ENCODE data around the gene IPP.
"Not testable (repeated sequence)": the region's sequence is repeated elsewhere in the genome, so short reads cannot be mapped to it uniquely, and the experiment has no call there.

IPP gene

DNA sequence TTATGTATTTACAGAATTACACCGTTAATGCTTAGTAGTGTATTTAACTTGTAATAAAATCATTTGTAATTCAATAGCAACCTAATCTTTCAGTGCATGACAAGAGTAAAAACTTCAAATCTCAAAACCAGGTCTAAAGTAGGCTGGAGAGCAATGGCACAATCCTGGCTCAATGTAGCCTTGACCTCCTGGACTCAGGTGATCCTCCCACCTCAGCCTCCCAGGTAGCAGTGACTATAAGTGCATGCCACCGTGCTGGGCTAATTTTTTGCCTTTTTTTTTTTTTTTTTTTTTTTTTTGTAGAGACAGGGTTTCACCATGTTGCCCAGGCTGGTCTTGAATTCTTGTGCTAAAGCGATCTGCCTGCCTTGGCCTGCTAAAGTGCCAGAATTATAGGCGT is 11.3 kb downstream of the IPP start:
- DNase-seq: no peak

DNA sequence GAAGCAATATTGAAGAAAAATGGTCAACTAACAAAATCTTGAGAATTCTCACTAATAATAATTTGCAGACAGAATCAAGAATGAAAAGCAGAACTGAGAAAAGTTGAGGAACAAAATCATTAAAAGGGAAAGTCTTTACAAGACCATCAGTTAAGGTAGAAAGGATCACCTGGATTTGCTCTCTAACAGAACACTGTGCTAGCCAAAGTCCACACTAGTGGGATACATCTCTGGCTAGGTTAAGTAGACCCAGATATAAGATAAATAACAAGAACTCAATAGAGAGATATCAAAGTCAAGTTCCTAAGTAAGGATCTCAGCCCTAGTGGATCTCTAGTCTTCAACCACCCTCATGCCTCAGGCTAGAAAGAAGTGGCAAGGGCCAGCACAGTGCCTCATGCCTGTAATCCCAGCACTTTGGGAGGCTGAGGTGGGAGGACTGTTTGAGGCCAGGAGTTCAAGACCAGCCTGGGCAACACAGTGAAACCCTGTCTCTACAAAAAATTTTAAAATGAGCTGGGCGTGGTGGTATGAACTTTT is 19.6 kb downstream of the IPP start:
- DNase-seq: no peak

DNA sequence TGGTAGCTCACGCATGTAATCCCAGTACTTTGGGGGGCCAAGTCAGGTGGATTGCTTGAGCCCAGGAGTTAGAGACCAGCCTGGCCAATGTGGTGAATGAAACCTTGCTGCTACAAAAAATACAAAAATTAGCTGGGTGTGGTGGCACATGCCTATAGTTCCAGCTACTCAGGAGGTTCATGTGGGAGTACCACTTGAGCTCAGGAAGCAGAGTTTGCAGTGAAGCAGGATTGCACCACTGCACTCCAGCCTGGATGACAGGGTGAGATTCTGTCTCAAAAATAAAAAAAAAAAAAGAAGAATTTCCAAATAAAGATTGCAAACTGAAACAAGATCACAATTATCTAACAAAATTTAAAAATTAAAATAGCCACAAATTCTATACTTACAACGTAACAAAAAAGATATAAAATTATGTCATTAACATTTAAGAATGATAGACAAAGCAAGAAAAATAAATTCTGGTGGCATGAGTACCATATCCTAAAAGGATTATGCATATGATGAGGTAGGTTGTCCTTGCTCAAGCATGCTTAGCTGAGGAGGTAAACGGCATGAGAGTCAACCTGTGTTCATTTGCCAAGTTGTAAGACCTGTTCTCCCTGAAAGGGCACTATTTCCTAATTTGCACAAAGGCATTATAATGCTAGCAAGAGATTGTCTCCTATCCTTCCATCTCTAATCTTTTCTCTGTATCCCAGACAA is 20.2 kb downstream of the IPP start:
- no peak for DNase-seq

DNA sequence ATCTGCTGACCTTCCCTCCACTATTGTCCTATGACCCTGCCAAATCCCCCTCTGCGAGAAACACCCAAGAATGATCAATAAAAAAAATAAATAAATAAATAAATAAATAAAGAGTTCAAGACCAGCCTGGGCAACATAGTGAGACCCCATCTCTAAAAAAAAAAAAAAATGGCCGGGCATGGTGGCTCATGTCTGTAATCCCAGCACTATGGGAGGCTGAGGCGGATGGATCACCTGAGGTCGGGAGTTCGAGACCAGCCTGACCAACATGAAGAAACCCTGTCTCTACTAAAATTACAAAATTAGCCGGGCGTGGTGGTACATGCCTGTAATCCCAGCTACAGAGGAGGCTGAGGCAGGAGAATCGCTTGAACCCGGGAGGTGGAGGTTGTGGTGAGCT is 24.4 kb downstream of the IPP start:
- not testable (repeated sequence) for DNase-seq

DNA sequence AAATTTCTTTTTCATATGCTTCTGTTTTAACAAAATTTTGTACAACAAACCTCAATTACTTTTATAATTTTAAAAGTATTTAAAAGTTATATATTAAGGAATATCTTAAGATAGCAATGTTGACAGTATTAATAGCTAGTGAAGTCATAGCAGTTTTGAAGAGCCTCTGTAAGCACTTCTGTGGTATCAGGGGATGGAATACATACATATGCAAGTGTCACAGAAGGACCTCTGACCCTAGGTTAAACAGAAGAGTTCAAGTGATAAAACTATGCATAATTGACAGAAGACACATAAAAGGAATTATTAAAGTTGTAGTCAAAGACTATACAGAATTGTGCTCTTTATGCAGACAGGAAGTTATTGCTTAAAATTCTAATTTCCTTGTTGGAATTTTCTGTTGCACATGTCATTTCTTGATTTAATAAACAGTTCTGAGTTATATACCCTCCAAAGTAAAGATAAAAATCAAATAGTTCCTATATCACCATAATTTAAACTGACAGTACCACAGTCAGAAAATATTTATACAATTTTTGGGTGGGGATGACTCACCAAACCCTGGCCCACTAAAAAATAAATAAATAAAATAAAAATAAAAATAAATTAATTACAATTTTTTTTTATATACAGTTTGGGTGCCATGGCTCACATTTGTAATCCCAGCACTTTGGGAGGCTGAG is 27.1 kb downstream of the IPP start:
- DNase-seq: no peak

DNA sequence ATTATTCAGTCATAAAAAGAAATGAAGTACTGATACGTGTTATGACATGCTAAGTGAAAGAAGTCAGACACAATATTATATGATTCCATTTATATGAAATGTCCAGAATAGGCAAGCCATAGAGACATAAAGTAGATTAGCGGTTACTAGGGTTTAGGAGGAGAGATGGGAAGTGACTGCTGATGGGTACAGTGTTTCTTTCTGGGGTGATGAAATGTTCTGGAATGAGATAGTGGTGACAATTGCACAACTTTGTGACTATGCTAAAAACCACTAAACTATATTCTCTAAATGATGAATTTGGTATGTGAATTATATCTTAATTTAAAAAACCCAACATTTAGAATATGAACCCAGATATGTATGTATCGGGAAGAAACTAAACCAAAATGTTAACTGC is 27.6 kb downstream of the IPP start:
- DNase-seq: no peak

DNA sequence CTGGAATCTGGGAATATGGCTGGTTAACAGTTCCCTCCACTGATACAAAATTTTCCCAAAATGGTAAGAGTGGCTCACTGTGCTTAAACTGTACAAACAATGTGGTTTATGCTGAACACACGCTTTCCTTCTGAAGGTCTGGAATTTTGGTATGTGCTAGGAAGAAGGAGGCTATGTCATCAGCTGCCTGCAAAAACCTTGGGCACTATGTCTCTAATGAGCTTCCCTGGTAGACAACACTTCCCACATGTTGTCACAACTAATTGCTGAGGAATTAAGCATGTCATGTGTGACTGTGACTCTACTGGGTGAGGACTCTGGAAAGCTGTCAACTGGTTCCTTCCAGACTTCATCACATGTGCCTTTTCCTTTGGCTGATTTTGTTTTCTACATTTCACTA is 29.2 kb downstream of the IPP start:
- DNase-seq: no peak

DNA sequence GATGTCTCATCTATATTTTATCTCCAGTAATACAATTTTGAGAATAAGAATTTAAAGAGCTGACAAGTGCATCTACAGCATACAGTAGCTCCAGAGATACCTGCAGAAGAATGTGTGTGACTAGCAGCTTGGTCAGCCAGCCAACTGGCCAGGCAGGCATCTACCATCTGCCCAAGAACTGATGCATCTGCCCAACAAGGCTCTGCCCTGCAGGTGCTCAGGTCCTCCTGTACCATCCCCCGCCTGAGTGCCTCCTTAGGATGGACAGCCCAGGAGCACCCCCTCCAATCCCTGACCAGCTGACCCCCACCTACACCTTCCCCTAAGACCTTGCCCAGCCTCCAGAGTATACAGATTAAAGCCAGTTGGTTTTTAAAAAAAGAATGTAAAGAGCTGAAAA is 32.2 kb downstream of the IPP start:
- no peak for DNase-seq

DNA sequence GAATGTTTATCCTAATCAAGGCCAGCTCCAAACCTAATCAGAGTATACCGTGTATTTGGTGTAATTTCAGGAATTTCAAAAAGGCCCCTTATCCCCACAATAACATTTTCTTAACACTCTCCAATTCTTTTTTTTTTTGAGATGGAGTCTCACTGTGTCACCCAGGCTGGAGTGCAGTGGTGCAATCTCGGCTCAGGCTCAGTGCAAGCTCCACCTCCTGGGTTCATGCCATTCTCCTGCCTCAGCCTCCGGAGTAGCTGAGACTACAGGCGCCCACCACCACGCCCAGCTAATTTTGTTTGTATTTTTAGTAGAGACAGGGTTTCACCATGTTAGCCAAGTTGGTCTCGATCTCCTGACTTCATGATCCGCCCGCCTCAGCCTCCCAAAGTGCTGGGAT is 33.1 kb downstream of the IPP start:
- DNase-seq: not testable (repeated sequence)

DNA sequence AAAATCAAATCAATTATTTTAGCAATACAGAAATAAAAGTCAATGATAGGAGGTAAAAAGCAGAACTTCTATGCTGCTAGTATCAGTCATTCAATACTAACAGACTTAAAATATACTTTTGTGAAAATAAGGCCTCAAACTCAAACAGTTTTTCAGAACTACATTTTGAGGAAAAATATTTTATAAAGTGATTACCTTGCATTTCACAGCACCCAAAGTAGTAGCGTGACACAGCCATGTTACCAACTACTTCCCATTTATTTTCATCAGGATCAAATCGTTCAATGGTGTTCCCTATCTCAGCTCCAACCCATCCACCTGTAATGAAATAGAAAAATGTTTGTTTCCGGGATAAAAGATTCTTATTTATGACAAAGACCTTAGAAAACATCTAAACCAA is 33.8 kb downstream of the IPP start:
- DNase-seq: no peak

DNA sequence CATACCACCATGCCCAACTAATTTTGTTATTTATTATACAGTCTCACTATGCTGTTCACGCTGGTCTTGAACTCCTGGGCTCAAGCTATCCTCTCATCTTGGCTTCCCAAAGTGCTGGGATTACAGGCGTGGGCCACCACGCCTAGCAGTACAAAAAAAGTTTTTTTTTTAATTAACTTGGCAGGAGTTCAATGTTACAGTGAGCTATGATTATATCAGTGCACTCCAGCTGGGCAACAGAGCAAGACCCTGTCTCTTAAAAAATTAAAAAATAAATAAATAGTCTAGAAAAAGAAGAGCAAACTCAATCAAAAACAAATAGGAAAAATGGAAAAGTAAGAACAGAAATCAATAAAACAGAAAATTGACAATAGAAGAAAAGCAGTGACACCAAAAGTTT is 36.7 kb downstream of the IPP start:
- DNase-seq: no peak

DNA sequence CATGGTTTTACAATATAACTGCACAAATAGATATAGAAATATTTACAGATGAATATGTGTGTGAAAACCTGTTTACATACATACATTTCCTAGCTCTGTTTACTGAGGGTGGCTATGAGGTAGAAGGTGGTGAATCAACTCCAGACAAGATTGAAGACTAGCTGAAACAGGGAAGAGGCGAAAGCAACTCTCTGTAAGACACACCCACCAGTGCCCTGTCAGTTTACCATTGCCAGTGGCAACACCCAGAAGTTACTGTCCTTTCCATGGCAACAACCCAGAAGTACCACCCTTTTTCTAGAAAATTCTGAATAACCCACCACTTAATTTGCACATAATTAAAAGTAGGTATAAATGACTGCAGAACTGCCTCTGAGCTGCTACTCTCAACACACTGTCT is 45.8 kb downstream of the IPP start:
- no peak for DNase-seq

DNA sequence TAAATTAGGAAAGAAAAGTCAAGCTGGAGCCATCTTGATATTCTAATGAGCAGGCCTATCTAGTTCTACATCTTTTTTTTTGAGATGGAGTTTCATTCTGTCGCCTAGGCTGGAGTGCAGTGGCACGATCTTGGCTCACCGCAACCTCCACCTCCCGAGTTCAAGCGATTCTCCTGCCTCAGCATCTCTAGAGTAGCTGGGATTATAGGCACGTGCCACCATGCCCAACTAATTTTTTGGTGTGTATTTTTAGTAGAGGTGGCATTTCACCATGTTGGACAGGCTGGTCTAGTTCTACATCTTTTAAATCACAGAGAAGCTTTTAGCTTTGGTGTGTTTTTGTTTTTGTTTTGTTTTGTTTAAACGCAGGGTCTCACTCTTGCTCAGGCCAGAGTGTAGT is 55.6 kb downstream of the IPP start:
- no peak for DNase-seq

DNA sequence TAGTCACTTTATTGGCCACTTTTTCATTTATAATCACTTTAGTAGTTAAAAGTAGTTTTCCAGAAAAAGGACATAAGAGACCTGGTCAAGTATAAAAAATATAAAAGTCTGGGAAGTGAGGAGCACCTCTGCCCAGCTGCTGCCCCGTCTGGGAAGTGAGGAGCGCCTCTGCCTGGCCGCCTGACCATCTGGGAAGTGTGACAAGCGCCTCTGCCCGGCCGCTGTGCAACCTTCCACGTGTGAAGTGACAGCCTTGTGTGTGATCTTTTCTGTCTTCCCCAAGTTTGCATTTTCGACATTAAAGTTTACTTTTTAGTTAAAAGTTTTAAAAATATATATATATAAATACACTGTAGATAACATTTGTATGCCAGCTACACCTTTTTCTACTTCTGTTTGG is 56.6 kb downstream of the IPP start:
- DNase-seq: not testable (repeated sequence)

DNA sequence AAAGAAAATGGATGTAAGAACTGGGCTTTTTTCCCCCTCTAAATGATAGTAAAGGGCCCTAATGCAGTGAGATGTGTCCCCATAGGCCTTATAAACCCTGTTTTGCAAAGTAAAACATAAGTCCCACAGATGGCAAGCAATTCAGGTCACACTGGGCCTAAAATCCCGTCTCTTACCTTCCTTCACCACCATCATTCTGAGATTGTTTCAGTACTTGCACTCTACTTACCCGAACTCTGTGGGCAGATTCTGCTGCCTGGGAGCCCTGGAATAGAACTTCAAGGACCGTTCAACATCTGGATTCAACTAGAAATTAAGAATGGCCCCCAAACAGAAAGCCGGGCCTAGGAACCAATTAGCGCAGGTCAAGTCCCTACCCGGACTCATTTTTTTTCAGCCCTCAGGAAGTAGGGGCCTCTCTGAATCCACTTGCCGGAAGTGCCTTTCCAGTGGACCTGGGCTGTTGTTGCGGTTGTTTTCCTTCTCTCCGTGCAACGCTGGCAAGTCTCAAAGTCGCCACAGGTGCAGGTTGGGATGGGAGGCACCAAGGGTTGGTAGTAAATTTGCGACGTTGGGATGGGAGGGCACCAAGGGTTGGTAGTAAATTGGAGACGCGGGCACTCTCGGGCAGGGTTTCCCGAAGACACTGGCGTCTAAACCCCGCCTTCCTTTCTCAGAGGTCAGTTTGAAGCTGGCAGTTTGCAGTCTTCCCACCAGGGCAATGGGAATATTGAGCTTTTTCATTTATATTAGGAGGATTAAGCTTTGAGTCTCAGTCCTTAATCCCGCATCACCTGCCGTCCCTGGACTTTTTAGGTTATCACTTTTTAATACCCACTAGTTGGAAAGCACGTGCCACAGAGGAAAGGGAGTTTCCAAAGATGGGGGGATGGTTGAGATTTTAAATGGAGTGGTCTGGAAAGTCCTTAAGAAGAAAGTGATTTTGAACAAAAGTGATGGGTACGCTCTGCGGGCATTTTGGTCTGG is 62.4 kb downstream of the IPP start, which contains the start of gene TMEM69:
Gene TMEM69, plus strand, starts transcription at position 428 of the 987 bp plus-strand sequence. CDS start 2,888 bp downstream, outside the sequence.
- DNase-seq: peak; percentile 84

DNA sequence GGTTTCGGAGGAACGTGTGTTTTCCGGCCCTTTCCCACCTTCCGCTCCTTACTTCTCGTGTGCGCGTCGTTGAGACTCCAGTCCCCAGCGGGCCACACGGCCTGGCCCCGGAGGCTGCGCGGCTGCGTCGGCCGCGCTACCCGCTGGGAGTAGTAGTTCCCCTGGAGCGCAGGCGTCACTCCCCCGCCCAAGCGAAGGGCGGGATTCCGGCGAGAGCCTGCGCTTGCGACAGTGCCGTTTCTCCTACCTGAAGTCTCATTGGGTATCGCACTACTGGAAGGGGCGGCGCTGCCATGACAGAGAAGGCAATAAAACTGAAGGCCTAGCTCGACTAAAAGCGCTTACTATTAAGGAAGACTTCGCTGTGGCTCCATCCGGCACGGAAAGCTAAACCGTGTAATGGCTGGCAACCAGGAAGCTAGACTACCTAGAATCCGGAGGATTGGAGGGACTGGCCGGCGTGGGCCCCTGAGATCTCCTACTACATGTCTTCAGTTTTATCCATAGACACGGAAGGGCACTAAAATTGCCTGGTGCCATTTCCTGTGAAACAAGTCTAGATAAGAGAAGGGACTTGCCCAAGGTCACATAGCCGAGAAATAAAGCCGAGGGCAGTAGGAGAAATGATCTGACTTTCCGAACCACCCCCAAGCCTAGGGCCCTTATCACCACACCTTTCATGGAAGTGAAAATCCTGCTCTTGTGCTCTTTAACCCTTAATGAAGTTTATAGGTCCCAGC is 63.3 kb downstream of the IPP start:
- DNase-seq: peak; percentile 96

DNA sequence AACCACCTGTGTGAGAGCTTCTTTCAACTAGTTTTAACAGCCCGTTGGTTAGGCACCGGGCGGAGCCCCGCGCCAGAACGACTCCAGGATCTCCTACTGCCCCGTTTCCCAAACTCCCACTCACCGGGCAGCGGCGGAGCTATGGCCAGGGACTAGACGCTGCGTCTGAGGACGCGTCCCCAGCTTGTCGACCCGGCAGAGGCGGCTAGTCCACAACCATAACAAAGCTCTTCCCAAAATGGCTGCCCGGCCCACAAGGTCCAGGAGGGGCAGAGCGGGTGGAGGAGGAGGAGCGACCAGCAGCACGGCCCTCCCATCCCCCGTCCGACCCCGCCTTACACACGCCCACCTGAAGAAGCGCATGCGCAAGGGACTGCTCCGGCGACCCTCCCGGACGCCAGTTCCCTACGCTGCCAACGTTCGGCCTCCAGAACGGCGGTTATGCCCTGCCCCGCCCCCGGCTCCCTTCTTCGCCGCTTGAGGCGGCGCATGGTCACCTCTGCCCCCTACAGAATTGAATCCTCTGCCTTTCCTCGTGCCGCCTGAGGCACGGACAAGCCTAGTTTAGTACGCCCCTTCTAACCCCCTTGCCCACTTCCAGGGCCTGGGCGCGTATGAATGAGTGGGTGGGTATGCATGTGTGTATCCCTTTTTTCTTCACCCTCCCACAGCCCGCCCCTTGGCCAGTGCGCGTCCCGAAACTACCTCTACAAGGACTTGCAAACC is 64.0 kb downstream of the IPP start, which contains the start of gene GPBP1L1:
Gene GPBP1L1, minus strand, starts transcription at position 246 of the 726 bp plus-strand sequence. CDS start 27,446 bp downstream, outside the sequence.
- DNase-seq: peak; percentile 98

DNA sequence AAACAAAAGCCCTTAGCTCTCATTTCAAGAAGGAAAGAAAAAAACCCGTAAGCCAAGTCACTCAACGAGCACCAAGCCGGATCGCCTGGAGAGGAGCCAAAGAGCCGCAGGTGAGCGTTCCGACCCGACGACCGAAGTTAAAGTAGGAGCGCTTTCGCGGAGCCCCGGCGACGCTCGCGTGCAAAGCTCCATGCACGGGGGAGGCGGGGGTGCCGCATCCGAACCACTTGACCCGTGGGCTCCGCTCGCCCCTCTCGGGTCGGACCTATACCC is 64.5 kb downstream of the IPP start:
- DNase-seq: no peak

DNA sequence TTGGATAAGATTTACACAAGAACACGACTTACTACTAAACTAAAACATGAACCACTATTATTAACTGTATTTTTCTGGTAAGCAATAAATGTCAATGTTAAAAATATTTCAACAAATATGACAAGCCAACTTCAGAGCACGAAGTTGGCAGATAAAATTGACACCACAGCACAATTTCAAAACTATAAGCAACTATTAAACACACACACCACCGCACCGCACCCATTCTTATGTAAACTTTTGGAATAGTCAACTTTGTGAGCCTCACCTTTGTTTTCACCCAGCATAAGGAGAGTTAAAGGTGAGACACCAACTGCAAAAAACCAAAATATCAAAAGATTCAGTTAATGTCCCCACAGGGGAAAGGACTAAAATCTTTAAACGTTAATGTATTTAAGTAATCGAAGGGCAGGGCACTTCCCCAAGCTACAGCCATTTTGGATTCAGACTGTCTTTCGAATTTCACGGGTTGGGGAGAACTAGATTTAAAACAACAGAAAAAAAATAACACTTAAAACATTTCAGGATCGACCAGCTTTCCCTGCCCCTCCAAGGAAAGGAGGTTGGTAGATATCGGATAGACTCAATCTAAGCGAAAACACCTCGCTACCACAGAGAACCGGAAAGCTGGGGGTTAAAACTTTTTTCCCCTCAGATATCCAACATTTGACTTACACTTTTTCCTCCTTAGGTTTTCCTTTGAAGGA is 65.0 kb downstream of the IPP start:
- no peak for DNase-seq

DNA sequence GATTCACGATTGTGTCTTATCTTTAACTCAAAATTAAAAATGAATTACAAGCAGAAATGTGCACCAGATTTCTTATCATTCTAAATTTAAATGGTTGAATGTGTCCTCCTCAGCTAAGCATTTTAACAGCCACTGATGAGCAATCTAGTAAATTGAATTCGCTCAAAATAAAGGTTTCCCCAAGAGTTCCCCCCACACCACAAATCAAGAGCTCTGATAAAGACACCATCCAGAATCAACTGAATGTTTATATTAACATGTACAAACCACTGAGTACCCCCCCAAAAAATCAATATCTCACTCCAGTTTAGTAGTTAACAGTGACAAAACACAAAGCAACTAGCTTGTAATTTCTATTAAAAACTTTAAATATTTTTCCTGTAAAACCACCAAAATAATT is 66.1 kb downstream of the IPP start:
- no peak for DNase-seq

DNA sequence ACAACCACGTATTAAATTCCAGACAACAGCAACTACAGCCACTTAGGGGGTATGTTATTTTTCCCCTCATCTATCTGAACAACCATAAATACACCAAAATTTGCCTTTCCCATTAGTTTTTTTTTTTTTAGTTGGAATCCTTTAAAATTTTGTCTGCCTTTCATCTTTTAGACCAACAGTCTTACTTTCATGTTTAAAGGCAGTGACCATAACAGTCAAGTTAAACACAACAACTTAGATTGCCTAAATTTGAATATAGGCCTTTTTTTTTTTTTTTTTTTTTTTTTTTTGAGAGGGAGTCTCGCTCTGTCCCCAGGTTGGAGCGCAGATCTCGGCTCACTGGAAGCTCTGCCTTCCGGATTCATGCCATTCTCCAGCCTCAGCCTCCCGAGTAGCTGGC is 67.5 kb downstream of the IPP start:
- no peak for DNase-seq
